Measurements from ENCODE around the gene PIP5K1C. TPM values are rescaled to one million over a fixed set of nuclear protein-coding genes. Genes with fewer than 3 reads are reported as not detected.
"Not testable (repeated sequence)": the region's sequence is repeated elsewhere in the genome, so short reads cannot be mapped to it uniquely, and the experiment has no call there.

PIP5K1C gene
- total and polyA plus RNA-seq, 9 donors = 8.4 to 30.0 (median 23.9) TPM

DNA sequence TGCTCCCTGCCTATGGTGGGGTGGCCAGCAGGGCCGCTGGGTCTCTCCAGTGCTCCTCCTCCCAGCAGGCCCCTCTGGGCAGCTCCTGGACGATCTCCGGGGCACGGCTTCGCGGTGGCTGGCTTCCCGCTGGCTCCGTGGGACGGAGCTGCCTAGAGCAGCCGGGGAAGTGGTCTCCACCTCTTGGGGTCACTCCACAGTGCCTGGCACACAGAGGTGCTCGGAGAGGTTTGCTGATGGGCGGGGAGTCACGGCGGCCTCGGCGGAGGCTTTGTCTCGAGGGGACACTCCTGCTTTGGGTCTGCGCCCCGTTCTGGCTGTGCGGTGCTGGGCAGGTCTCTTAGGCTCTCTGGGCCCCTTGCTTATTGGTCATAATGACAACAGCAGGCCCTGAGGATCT, 63.8 kb downstream of the PIP5K1C start:
- H3K4me3 ChIP-seq (ENCODE audit: low read length) = no peak overlapping the region
- H3K27me3 ChIP-seq (ENCODE audit: control insufficient read depth, insufficient read depth, low read length) = no peaks in the 10 kb centered on the region
- no peaks in the 10 kb centered on the region for H3K9me3 ChIP-seq (replicated peaks; ENCODE audit: control insufficient read depth, low read depth, low read length)
- peaks cover 51% of the 10 kb centered on the region for H3K36me3 ChIP-seq (ENCODE audit: control insufficient read depth, insufficient read depth, low read length)
- no peak overlapping the region for H3K27ac ChIP-seq (ENCODE audit: low read length)
- no peak for DNase-seq
- H3K4me1 ChIP-seq (ENCODE audit: control insufficient read depth, insufficient read depth, low read length) = no peaks in the 10 kb centered on the region
- WGBS (ENCODE audit: insufficient coverage) = 81% methylated on average over 20 of the region's 20 CpGs

DNA sequence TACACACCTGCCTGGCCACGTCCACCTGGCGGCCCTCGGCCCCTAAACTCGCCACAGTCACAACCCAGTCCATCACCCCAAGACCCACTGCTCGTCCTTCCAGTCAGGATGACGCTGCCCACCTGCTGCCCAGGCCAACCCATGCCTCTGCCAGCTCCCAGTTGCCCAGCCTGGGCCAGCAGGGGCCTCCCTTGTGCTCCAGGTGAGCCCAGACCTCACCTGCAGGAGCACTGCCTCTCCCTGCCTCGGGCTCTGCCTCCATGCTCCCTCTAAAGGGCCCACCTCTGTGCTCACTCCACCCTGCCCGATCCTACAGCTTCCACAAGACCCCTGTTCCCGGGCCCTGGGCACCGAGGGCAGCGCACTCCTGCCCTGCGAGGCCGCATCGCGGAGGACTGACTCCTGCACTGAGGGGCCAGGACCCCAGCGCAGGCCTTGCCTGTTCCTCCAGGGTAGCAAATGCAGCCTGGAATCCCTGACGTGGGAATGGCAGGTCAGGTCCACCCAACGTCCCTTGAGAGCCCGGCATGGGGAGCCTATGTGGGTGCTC, 65.7 kb downstream of the PIP5K1C start:
- peaks cover 50% of the 10 kb centered on the region for H3K36me3 ChIP-seq (ENCODE audit: control insufficient read depth, insufficient read depth, low read length)
- H3K9me3 ChIP-seq (replicated peaks; ENCODE audit: control insufficient read depth, low read depth, low read length) = no peaks in the 10 kb centered on the region
- no peak overlapping the region for H3K4me3 ChIP-seq (ENCODE audit: low read length)
- H3K27me3 ChIP-seq (ENCODE audit: control insufficient read depth, insufficient read depth, low read length) = no peaks in the 10 kb centered on the region
- no peaks in the 10 kb centered on the region for H3K4me1 ChIP-seq (ENCODE audit: control insufficient read depth, insufficient read depth, low read length)
- H3K27ac ChIP-seq (ENCODE audit: low read length) = no peak overlapping the region
- DNase-seq = no peak
- WGBS (ENCODE audit: insufficient coverage) = 88% methylated on average over 19 of the region's 19 CpGs

DNA sequence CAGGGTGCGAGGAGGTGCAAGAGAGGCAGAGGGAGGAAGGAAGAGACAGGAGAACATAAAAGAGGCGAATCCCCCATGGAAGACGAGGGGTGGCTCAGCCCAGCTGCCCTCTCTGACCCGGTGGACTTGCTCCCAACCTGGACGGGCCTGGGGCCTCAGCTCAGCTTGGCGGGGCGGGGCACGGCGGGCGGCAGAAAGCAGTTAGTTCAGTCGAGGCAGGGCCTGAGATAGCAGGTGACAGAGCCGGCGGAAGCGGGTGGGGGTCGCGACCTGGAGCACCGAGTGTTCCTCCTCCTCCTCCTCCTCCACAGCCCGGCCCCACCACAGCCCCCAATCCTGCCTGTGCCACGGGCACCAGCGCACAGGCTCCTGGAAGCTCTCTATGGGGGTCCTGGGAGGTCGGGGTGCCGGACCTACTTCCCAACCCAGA, 66.7 kb downstream of the PIP5K1C start:
- H3K4me3 ChIP-seq (ENCODE audit: low read length) = no peak overlapping the region
- no peaks in the 10 kb centered on the region for H3K9me3 ChIP-seq (replicated peaks; ENCODE audit: control insufficient read depth, low read depth, low read length)
- DNase-seq = no peak
- no peaks in the 10 kb centered on the region for H3K27me3 ChIP-seq (ENCODE audit: control insufficient read depth, insufficient read depth, low read length)
- no peaks in the 10 kb centered on the region for H3K4me1 ChIP-seq (ENCODE audit: control insufficient read depth, insufficient read depth, low read length)
- 87% methylated on average over 11 of the region's 22 CpGs for WGBS (ENCODE audit: insufficient coverage)
- no peak overlapping the region for H3K27ac ChIP-seq (ENCODE audit: low read length)
- H3K36me3 ChIP-seq (ENCODE audit: control insufficient read depth, insufficient read depth, low read length) = peaks cover 40% of the 10 kb centered on the region

DNA sequence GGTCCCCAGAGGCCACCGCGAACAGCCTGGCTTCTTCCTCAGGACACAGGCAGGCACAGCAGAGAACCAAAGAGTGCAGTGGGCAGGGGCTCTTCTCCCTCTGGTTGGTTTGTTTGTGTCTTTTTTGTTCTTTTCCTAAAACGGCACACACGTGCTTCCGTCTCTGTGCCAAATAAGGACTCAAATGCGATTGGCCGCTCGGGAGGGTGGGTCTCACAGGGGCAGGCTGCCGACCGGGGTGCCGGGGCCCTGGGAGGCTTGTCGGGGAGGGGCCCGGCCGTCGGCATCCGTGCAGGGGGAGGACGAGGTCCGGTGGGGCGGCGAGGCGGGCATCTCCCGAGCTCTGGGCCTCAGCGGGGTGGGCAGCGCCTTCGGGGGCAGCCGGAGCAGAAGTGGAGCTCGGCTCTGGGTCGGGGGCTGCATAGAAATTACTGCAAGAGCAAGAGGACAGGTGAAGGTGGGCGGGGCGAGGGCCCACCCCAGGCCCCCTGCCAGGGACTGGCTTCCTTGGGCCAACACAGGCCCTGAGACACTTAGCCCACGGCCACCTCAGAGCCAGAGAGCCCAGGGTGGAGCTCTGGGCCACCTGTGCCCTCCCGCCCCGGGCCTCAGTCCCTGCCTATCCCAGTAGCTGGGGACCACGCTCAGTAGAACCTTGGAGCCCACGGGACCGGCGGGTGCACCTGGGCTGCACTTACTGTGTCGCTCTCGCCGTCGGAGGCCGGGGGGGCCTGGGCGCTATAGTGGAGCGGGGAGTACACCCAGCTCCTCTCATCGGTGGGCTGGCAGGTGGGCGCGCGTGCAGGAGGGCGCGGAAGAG, 67.3 kb downstream of the PIP5K1C start:
- H3K9me3 ChIP-seq (replicated peaks; ENCODE audit: control insufficient read depth, low read depth, low read length) = no peaks in the 10 kb centered on the region
- no peak overlapping the region for H3K27ac ChIP-seq (ENCODE audit: low read length)
- H3K27me3 ChIP-seq (ENCODE audit: control insufficient read depth, insufficient read depth, low read length) = no peaks in the 10 kb centered on the region
- no peak for DNase-seq
- no peak overlapping the region for H3K4me3 ChIP-seq (ENCODE audit: low read length)
- H3K4me1 ChIP-seq (ENCODE audit: control insufficient read depth, insufficient read depth, low read length) = no peaks in the 10 kb centered on the region
- peaks cover 36% of the 10 kb centered on the region for H3K36me3 ChIP-seq (ENCODE audit: control insufficient read depth, insufficient read depth, low read length)
- 78% methylated on average over 26 of the region's 50 CpGs for WGBS (ENCODE audit: insufficient coverage)

DNA sequence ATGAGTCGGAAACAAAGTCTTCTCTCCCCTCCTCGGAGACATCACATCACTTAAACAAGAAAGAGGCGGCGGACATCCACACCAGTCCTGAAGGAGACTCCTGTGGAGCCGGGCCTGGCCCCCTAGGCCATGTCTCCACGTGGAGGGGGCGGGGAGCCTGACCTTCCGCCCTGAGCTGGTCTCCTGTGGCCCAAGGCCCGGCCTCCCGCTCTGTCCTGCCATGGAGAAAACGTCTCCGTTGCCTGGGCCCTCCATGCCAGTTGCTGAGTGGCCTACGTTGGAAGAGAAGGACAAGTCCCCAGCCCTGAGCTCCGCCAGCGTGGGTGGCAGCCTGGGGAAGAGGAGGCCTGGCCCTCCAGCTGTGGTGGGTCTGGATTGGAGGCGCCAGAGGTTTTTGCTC, 68.2 kb downstream of the PIP5K1C start:
- Histone ChIP-seq H3K36me3 (ENCODE audit: control insufficient read depth, insufficient read depth, low read length) (peaks cover 32% of the 10 kb centered on the region), H3K4me3 (ENCODE audit: low read length) (no peak overlapping the region), H3K27me3 (ENCODE audit: control insufficient read depth, insufficient read depth, low read length) (no peaks in the 10 kb centered on the region), H3K9me3 (replicated peaks; ENCODE audit: control insufficient read depth, low read depth, low read length) (no peaks in the 10 kb centered on the region), H3K4me1 (ENCODE audit: control insufficient read depth, insufficient read depth, low read length) (peaks cover 4% of the 10 kb centered on the region), H3K27ac (ENCODE audit: low read length) (no peak overlapping the region)
- DNase-seq = no peak
- 79% methylated on average over 12 of the region's 16 CpGs for WGBS (ENCODE audit: insufficient coverage)

DNA sequence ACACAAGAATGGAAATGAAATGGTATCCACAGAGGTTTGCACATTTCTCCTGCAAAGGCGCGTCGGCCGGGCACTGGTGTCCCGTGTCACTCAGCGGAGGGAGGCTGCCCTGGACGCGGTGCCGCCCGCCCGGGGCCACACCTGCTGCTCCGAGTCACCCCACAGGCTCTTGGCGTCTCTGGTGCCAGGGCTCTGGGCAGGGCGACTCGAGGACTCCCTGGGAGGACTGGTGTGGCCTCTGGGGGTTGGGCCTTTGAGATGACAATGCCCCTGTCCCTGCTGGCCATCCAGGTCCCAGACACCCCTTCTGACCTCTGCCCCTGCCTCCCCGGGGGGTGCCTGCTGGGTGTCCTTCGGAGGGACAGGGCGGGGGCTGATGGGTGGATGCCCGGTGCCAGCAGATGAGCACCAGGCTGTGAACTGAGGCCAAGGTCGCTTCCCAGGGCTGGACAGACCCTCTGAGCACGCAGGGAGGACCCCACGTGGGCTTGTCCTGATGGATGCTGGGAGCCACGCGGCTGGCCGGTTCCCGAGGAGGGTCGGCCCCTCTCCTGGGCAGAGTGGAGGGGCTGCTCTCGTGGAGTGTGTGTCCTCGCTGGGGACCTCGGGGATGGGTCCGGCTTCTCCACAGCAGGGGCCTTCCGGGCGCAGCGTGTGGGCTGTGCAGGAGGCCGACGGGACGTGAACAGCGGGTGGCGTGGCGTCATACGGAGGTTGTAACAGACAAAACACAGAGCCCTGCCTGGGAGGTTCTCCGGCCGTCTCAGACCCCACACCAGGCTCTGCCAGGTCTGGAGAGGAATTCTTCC, 69.0 kb downstream of the PIP5K1C start:
- no peak for DNase-seq
- H3K9me3 ChIP-seq (replicated peaks; ENCODE audit: control insufficient read depth, low read depth, low read length) = no peaks in the 10 kb centered on the region
- H3K27me3 ChIP-seq (ENCODE audit: control insufficient read depth, insufficient read depth, low read length) = no peaks in the 10 kb centered on the region
- H3K4me1 ChIP-seq (ENCODE audit: control insufficient read depth, insufficient read depth, low read length) = peaks cover 6% of the 10 kb centered on the region
- no peak overlapping the region for H3K27ac ChIP-seq (ENCODE audit: low read length)
- H3K36me3 ChIP-seq (ENCODE audit: control insufficient read depth, insufficient read depth, low read length) = peaks cover 23% of the 10 kb centered on the region
- WGBS (ENCODE audit: insufficient coverage) = 89% methylated on average over 39 of the region's 43 CpGs
- H3K4me3 ChIP-seq (ENCODE audit: low read length) = no peak overlapping the region

DNA sequence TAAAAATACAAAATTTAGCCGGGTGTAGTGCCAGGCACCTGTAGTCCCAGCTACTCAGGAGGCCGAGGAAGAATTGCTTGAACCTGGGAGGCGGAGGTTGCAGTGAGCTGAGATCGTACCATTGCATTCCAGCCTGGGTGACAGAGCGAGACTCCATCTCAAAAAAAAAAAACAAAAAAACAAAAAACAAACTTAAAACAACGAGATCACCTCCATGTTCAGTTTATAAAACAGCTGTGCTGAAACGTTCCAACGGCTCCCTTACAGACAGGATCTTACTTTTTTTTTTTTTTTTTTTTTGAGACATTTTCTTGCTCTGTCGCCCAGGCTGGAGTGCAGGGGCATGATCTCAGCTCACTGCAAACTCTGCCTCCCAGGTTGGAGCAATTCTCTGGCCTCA, 71.5 kb downstream of the PIP5K1C start:
- H3K4me3 ChIP-seq (ENCODE audit: low read length); H3K9me3 ChIP-seq (replicated peaks; ENCODE audit: control insufficient read depth, low read depth, low read length); H3K27me3 ChIP-seq (ENCODE audit: control insufficient read depth, insufficient read depth, low read length); H3K27ac ChIP-seq (ENCODE audit: low read length); DNase-seq: not testable (repeated sequence)
- Histone ChIP-seq H3K36me3 (ENCODE audit: control insufficient read depth, insufficient read depth, low read length) (peaks cover 23% of the 10 kb centered on the region), H3K4me1 (ENCODE audit: control insufficient read depth, insufficient read depth, low read length) (peaks cover 18% of the 10 kb centered on the region)
- WGBS (ENCODE audit: insufficient coverage) = 60% methylated on average over 7 of the region's 9 CpGs

DNA sequence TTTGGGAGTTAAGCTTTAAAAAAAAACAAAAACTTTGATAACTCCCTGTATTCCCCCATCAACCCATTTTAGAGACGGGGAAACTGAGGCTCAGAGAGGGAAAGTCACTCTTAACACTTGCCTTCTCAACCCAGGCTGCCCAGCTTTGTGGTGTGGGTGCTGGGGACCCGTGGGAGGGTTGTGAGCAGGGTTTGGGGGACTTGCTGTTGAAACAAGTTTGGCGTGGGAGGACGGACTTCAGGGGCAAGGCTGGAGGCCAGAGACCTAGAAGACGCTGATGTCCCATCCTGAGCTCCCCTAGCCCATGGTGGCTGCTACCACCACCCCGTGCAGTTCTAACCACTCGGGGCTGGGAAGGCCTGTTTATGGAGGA, 72.9 kb downstream of the PIP5K1C start:
- Histone ChIP-seq H3K36me3 (ENCODE audit: control insufficient read depth, insufficient read depth, low read length) (peaks cover 24% of the 10 kb centered on the region), H3K4me3 (ENCODE audit: low read length) (peak overlapping the region; percentile 21), H3K4me1 (ENCODE audit: control insufficient read depth, insufficient read depth, low read length) (peaks cover 18% of the 10 kb centered on the region), H3K9me3 (replicated peaks; ENCODE audit: control insufficient read depth, low read depth, low read length) (no peaks in the 10 kb centered on the region), H3K27me3 (ENCODE audit: control insufficient read depth, insufficient read depth, low read length) (no peaks in the 10 kb centered on the region), H3K27ac (ENCODE audit: low read length) (peak overlapping the region; percentile 4)
- WGBS (ENCODE audit: insufficient coverage) = 57% methylated on average over 2 of the region's 7 CpGs
- DNase-seq = no peak

DNA sequence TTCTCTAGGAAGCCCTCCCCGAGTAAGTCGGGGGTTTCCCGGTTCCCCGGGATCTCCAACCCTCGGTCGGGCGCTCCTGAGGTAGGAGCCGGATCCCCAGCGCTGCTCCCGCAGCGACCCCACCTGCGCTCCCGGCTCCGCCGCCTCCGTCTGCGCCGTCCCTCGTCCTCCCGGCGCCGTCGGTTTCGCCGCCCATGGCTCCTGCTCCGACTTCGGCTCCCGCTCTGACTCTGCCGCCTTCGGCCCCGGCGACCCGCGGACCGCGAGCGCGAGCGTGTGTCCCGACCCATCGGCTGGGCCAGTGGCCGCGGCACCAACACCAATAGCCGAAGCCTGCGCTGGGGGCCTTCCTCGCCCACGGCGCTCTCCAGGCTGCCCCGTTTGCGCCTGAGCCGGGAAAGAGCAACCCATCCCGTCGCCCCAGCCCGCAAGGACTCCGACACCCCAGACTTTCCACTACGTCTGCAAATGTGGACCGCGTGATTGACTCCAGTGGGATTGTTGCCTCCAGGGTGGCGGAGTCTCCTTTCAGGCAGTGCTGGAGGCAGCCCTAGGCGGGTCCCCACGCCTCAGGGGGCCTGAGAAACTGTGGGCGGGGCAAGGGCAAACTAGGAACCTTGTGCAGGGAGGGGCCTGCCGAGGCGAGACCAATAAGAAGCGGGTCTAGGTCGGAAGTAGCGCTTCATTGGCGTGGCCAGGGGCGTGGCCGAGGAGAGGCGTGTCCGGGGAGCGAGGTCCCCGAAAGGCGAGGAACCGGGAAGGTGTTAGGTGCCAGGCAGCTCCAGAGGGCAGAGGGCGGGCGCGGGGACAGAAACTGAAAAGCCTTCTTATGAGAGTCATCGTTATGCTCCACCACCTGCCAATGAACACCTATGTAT, 73.6 kb downstream of the PIP5K1C start, which contains the start of gene CACTIN:
TSS of gene CACTIN (minus strand) at position 318 of the 878 bp plus-strand sequence. CDS start at position 290, 28 bp downstream.
- Histone ChIP-seq H3K27ac (ENCODE audit: low read length) (peak within 1 kb of the TSS; percentile 98), H3K4me3 (ENCODE audit: low read length) (peak within 1 kb of the TSS; percentile 92), H3K27me3 (ENCODE audit: control insufficient read depth, insufficient read depth, low read length) (no peaks in the 10 kb centered on the region), H3K36me3 (ENCODE audit: control insufficient read depth, insufficient read depth, low read length) (peaks cover 22% of the 10 kb centered on the region), H3K4me1 (ENCODE audit: control insufficient read depth, insufficient read depth, low read length) (peaks cover 18% of the 10 kb centered on the region), H3K9me3 (replicated peaks; ENCODE audit: control insufficient read depth, low read depth, low read length) (no peaks in the 10 kb centered on the region)
- under 1% methylated on average over 75 of the region's 80 CpGs for WGBS (ENCODE audit: insufficient coverage)
- peak; percentile 99 for DNase-seq
